HFF-Myc (cell line): ENCODE results near the gene SELENOM.

Experiments
- DNase-seq: peaks from one replicate; pipeline ENCODE4 v3.0.0-alpha.2; 2011; ENCODE audit warnings: low read depth; ENCODE audit errors: extremely low read depth
- H3K4me3 ChIP-seq: replicated peaks from 2 replicates; pipeline ENCODE4 v1.5.1; 2011; ENCODE audit warnings: low read depth, mild to moderate bottlenecking, control low read depth, low read length
- TF ChIP-seq, protein P1 (sequence below): IDR thresholded peaks from 2 replicates; pipeline ENCODE4 v1.5.1; 2012; ENCODE audit warnings: mild to moderate bottlenecking, low read depth, low read length, control low read depth; ENCODE audit errors: missing control alignments

SELENOM gene

DNA sequence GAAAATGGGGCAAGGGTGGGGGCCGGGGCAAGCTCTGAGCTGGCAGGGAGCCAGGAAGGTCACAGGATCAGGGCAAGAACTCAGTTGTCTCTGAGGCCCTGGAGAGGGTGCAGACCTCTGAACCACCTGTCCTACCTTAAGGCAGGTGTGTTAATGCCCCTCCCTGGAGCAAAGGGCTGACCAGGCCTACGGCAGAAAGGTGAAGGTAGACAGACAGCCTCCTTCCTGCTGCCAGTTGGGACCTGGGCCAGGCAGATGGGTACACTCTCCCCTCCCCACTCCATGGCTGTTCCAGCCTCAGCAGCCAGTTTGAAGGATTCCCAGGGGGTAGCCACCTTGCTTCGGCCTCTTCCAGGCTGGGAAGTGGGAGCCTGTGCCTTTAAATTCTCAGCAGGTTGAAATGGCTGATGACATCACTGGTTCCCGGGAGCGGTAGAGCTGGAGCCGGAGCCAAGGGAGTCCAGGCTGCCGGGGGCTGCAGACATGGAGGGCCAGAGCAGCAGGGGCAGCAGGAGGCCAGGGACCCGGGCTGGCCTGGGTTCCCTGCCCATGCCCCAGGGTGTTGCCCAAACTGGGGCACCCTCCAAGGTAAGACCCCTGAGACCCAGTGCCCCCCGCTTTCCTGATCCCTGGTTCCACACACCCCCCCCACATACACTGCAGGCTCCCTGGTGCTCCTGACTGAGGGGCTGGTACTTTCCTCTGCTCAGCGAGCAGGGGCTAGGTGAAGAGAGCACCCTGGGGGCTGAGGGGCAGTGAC is 15.3 kb upstream of the SELENOM start, which contains the start of gene INPP5J:
TSS of gene INPP5J (plus strand) at position 435 of the 760 bp plus-strand sequence. CDS start at position 484, 49 bp downstream.
- TF ChIP-seq, protein P1, sequence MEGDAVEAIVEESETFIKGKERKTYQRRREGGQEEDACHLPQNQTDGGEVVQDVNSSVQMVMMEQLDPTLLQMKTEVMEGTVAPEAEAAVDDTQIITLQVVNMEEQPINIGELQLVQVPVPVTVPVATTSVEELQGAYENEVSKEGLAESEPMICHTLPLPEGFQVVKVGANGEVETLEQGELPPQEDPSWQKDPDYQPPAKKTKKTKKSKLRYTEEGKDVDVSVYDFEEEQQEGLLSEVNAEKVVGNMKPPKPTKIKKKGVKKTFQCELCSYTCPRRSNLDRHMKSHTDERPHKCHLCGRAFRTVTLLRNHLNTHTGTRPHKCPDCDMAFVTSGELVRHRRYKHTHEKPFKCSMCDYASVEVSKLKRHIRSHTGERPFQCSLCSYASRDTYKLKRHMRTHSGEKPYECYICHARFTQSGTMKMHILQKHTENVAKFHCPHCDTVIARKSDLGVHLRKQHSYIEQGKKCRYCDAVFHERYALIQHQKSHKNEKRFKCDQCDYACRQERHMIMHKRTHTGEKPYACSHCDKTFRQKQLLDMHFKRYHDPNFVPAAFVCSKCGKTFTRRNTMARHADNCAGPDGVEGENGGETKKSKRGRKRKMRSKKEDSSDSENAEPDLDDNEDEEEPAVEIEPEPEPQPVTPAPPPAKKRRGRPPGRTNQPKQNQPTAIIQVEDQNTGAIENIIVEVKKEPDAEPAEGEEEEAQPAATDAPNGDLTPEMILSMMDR: no peak
- no peak for DNase-seq
- H3K4me3 ChIP-seq: peak within 1 kb of the TSS; percentile 46

DNA sequence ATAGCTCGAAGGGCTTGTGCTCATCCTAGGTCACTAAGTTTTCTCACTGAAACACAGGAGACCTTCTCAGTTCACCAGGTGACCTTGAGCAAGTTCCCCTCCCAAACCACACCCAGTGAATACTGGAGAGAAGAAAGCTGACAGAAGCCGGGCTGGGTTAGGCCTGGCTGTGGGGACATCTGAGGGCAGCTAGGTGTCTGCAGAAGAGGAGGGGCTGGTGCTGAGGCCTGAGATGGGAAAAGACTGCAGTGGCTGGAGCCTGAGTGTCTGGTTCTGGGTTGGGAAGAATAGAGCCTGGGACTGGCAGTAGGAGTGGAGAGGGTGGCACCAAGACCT is 14.8 kb upstream of the SELENOM start:
- TF ChIP-seq, protein P1: no peak
- H3K4me3 ChIP-seq: no peak overlapping the region

DNA sequence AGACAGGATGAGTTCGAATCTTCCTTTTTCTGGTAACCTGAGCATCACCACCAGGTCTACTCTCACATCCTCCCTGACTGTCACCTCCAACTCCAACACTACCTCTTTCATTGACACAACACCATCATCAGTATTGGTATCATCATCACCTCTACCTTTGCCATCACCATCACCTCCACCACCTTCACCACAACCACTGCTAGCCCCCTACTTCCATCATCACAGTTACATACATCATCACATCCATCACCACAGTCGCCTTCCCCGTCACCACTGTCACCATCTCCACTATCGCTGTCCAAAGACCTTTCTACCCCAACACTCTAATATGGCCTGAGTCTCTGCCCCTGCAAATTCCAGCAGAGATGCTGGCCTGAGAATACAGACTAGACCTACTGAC is 14.0 kb upstream of the SELENOM start:
- H3K4me3 ChIP-seq: no peak overlapping the region
- TF ChIP-seq, protein P1: no peak
- no peak for DNase-seq

More for the DNA sequence above, 14.8 kb upstream of the SELENOM start:
- DNase-seq: no peak

DNA sequence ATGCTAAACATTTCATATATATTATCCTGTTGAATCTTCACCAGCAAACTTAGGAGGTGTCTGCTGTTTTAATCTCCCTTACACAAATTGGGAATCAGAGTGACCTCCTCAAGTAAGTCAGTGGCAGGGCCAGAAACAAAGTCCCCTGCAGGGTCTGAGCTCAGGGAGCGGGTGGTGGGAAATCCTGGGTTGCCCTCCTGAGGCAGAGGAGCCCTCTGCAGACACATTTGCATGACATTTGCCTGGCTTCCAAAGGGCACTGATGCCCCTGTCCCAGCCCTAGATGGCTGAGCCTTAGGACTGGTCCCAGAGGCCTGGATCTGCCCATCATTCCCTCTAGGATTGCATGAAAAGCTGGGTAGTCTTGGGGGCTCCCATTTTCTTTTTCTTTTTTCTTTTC is 13.3 kb upstream of the SELENOM start:
- no peak for DNase-seq
- TF ChIP-seq, protein P1: no peak
- no peak overlapping the region for H3K4me3 ChIP-seq

DNA sequence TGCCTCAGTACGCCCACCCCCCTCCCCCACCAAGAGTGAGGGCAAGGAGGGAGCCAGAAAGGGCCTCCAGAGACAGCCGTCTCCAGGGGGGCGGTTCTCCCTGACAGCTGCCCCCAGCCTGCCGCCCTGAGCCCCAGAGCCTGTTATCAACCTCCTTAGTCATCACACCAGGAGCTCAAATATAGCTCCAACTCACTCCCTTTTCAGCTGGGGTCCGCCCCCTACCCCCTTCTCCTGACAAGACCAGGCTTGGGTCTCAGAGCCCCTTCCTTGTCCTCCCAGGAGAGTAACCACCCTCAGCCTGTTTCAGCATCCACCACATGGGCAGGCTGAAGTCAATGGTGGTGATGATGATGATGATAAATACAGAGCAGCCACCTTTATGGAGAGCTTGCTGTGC is 12.9 kb upstream of the SELENOM start:
- no peak for DNase-seq

DNA sequence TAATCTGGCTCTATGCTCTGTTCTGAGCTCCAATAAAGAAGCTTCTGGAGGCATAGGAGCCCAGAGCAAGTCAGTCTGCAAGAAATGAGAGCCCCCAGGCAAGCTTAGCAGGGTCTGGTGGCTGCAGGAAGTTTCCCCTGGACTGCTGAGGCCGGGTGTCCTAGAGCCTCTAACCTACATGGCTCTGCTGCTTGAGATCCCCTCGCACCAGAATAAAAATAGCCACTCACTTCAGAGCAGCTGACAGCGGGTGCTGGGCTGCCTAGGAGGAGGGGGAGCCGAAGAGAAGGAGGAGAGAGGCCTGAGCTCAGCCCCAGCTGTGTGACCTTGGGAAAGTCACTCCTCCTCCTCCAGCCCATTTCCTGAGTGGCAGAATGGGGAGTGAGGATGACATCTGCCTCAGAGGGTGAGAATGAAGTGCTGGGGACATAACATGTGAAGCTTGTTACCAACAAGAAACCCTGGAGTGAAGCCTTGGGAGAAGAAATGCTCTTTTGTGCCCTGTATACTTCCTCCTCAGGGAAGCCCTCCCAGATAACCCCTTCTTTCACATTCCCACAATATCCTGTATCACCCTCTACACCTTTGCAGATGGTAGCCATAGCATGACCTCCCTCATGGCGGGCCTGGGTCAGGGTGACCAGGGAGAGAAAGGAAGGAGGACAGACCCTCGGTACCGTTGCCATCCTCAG is 11.8 kb upstream of the SELENOM start:
- no peak overlapping the region for H3K4me3 ChIP-seq
- TF ChIP-seq, protein P1: no peak
- no peak for DNase-seq

More for the DNA sequence above, 12.9 kb upstream of the SELENOM start:
- TF ChIP-seq, protein P1: no peak
- H3K4me3 ChIP-seq: no peak overlapping the region
